NK-92 (cell line): ENCODE data around the gene IQGAP3.

Experiments
- DNase-seq: peaks from one replicate; lab custom pipeline; 2025; ENCODE audit not compliant: unreplicated experiment; lab: John Stamatoyannopoulos, UW

The IQGAP3 gene

DNA sequence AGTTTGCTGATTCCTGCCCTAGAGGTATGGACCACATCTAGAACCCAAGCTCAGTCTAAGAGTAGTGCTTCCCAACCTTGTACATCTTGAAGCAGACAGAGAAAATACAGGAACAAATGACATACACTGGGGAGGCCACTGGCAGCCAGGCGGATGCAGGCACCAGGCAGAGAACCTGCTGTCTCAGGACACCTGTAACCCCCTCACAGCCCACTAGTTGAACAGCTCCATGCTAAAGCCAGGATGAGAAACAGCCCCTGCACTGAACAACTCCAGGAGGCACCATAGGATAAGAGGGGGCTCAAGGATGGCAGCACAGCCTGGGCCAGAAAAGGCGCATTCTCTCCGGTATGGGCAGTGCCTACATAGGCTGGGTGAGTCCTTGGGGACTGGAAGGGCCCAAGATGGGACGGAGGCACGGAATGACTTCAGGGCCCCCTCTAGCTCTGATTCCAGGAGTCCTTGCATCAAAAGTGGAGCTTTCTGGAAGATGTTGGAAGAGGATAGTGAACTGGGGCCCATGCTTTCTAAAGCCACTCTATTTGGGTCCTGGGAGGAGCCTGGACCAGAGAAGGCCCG is 87.8 kb downstream of the IQGAP3 start:
- DNase-seq, result no peak

DNA sequence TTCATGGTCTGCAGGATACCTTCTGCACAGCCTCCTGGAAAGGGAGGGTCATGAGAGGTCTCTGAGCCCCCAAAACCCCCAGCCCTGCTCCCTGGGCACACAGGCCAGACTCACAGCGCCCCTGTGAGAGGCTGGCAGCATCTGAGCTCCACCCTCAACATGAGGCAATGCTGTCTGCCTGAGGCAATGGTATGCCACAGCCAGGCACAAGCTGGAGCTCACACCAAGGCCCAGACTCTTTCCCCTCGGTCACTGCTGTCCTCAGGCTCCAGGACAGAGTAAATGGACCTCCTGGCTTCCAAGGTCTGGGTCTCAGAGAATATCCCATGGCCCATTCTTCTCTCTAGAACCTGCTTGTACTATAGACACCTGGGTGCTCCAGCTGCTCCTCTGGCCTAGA is 89.0 kb downstream of the IQGAP3 start:
- no peak for DNase-seq

DNA sequence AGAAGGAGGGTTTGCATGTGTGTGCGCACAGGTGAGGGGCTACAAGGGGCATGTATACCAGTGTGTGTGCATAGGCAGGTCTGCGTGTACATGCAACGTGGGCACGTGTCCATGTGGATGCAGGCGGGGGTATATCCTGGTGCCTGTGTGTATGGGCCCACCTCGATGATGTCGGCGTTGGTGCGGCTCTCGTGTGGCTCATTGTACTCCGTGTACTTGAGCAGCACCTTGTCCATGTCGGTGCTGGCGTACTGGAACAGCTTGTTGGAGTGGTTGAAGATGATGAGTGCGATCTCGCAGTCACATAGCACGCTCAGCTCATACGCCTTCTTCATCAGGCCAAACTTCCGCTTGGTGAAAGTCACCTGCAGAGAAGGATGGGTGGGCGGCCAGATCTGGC is 90.1 kb downstream of the IQGAP3 start:
- DNase-seq, result no peak

DNA sequence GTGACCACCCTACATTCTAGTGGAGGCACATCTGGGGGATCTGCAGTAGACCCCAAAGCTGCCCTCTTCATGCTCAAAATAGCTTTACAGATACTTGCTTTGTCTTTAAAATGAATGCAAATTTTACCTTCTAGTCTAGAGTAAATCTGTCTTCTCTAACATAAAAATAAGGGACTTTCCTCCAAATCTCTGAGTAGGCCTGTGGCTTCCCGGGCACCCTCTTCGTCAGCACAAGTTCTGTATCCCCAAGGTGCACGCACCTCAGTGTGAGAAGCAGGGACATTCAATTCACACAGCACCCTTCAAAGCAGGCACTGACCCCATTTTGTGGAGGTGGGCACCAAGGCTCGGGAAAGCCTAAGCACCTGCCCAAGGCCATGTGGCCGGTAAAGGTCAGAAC is 90.8 kb downstream of the IQGAP3 start:
- DNase-seq, result no peak

DNA sequence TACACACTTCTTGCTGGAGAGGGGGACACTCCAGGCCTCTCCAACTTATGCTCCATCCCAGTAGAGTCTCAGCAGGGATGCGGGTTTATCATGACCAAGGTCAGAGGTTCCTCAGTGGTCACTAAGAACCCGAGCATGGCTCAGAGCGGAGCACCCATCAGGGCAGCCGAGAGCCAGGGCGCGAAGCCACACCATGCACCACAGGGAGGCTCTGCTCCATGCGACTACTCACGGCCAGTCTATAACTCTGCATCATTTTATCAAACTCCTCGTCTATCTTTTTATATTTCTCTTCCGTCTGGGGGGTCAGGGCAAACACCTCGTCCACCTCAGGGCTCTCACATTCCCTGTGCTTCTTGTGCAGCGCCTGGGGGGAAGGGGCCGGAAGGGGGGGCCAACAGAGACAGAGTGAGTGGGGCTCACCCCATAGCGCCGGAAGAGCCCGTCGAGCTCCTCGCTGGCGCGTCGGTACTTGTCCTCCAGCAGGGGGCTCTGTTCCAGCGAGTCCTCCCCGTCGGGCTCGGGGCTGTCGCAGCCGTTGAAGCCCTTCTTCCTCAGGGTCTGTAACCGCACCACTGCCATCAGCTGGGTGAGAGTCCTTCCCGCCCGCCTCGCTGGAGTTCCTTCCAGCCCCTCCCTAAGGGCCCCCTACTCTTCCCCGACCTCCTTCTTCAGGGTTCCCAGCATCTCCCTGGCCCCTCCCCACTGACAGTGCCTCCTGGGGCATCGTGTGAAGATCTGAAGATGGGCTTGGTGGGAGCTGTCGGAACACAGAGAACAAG is 91.8 kb downstream of the IQGAP3 start:
- DNase-seq, result no peak

DNA sequence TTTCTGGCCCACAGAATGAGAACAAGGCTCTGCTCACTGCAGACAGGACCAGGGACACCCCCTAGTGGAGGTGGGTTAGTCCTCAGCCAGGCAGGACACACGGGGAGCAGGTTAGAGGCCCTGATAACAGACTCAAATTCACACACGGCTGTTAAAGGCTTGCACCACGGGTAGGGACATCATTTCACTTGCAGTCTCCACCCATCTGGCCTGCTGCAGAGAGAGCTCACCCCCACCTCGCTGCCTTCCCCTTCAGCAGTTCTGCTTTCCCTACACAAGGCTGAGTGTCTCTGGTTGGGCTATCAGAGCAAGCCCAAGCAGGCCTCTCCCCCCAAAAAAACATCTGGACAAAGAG is 92.4 kb downstream of the IQGAP3 start:
- no peak for DNase-seq

DNA sequence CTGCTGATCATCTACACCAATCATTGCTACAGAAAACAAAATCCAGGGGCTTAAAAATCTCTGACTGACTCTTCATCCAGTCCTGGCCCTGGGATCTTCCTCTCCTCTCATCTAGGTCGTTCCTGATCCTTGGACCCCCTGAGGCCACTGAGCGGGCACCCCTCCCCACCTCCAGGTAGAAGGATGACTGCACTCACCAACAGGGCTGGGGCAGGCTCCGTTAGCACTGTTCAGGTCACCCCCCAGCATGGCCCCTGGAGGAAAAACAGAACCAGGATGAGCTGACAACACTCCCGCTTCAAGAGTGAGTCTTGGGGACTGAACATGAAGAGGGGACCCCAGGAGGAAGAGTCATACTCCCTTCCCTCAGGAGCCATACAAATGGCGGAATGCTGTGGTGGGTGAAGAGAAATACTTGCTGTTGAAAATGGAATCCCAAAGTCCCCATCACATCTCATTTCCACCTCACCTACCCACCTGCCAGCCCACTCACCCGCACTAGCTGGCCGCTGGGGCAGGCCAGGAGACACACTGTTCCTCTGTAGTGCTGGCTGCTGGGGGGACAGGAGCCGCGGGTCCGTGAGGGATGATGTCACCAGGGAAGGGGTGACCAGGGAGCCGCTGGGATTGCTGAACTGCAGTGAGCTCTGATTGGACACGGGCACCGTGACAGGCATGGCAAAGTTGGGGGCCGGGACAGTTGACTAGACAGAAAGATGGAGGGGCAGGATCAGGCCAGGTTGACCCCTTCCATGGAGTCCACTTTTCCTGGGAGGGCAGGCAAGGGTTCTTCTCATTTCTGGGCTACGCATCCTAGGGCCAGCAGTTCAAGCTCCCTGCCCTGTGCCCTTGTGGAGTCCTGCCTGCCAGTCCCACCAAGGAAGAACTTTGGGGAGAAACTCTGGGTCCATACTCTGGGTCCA is 93.0 kb downstream of the IQGAP3 start:
- DNase-seq, result no peak

DNA sequence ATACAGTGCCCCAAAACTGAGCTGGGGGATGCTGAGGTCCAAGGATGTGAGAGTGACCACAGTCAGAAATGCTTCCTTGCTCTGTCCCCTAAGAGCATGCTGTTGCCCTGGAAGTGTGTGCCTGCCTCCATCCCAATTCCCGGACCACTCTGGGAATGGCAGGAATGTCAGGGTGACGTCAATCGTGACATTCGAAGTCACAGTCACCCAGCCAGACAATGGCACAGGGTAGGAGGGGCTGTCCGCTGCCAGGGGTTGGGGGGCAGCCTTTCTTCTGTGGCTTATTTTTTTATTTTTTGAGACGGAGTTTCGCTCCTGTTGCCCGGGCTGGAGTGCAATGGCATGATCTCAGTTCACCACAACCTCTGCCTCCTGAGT is 94.1 kb downstream of the IQGAP3 start:
- no peak for DNase-seq

DNA sequence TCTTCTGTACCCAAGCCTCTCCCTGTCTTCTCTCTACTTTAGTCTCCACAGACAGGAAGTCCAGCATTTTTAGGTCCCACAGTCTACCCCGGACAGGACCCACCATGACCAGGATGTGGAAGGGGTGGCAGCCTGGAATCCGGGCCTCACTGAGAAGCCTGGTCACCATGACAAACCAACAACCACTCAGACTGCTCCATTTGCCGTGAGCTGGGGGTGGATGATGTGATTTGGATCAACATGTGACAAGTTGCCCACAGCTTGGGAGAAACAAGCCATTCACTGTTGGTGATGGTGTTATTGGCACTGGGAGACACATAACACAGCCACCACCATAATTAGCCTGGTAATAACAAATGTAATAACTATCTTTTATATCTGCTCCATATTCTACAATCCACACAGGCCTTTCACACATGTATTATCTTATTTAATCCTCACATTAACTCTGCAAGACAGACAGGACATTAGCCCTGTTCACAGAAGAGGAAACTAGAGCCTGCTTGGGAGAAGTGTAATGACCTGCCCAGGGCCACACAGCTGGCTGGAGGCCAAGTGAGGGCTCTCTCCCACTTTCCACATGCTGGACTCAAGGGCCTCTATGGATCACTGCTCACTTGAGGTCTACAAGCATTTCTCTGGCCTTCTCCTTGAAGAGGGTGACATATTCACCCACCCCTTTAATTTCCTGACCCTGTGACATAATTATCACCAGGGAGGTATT is 94.7 kb downstream of the IQGAP3 start:
- DNase-seq, result no peak

DNA sequence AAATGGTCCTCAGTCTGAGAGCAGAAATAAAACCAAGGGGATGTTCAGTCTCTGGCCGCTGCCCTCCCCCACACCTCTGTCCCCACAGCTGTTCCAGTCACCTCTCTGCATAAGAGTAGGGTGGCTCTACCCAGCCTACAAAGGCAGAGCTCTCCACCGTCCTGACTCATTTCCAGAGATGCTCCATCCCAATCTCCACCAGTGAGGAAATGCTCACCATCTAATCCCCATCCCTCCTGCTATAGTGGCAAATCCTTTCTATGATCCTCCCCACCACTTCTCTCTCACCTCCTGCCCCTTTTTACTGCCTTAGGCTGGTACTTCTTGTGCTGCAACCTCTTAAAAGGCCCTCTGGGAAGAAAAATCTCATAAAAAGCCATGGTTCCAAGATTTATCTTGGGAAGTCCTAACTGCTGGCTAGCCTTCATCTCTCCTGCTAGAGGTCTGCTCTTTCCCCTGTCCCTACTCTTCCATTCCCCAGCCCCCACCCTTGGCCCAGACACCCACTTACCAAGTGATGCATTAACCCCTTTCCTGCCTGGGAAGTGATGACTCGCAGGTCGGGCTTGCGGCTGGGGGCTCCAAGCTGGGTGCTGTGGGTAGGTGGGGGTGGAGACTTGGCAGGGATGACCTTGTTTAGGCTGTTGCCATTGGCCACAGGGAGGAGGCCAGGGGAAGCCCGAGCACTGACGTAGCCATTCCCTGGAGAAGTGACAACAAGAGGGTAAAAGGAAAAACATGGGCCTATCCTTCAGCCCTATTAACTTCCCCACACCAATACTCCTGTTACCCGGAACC is 95.7 kb downstream of the IQGAP3 start:
- DNase-seq, result no peak

DNA sequence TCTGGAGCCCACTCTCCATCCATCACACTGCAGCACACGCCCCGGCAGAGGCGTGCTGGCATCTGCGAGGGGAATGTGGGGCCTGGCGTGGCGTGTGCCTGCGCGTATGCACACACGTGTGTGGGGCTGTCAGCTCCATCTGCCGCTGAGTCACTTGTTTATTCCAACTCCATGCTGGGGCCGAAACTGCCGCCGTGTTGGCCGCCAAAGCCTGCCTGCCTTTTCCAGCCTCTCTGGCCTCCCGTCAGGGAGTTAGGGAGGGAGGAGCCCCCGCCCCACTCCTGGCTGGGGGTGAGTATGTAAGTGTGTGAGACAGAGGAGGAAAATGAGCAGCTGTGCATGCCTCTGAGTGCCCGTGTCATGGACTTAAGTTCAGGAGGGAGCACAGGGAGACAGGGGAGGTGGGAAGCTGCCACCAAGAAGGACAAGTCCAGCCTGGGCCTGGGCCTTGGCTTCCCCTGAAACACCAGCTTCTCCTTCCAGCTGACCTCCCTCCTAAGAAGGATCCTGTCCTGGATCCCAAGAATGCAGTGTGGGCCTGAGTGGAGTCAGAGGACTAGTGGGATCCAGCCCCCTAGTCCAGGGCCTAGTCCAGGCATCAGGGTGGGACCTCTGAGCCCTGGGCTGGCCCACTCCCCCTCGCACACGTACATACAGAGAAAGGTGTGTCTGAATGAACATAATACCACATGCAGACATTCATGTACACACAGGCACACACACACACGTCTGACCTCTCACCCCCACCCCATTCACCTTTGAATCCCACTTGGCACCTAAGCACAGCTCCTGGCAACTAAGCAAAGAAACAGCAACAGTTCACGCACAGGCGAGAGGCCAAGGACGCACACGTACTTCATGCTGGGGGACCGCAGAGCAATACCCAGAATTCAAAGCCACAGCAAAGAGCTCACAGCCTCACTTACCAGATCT is 96.5 kb downstream of the IQGAP3 start:
- DNase-seq, result no peak
